GM10847 (cell line): ENCODE data around the gene TSN.

Experiments used
- POLR2A ChIP-seq: IDR thresholded peaks from 2 replicates; pipeline ENCODE4 v1.6.1; 2011; ENCODE audit not compliant: insufficient read length; ENCODE audit errors: extremely low read depth

Gene TSN

DNA sequence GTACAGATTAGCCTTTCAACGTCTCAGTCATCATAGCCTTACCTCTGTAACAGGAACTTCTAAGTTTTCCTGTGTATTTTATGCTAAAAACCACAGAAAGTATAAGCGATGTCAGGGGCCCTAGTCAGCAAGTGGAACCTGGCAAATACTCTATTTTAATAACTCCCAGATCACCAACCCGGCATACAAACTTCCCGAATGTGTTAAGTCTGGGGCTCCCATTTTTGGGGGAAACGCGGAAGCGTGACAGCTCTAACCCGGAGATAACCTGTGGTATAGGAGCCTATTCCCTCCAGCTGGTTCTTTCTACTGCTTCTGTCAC, 19.4 kb upstream of the TSN start:
- TF ChIP-seq POLR2A, result no peak

DNA sequence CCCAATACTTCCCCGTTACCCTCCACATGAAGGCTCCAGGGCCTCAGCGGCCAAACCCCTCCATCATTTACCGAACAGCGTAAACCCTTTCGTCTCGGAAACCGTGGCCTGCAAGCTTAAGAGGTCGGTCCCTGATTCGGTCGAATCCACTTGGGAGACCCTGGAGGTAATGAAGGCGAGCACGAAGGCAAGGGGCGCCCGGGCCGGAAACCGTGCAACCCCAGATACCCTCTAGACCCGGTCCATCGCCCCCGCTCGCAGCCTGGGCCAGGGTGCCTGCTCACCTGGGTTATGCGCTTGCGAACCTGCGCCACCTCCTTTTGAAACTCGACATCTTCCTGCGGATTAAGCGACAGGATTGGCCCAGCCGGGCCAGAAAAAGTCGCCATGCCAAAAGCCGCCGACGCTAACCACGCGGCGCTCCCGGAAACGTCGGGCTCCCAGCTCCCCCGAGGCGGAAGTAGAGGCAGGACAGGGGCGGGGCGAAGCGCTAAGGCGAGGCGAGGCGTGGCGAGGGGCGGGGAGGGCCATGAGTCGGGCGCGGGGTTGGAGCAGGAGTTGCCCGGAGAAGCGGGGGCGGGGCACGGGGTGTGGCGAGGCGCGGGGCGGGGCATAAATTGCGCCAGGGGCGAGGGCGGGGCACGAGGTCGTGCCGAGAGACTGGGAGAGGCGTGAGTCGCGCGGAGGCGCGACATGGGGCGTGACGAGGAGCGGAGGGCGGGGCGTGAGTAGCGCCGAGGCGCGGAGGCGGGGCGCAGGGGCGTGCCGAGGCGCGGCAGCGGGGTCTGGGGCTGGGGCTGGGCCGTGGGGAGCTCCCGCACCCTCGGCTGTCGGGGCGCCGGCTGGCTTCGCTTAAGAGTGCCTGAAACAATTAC, 18.8 kb upstream of the TSN start, which contains the start of gene NIFK:
NIFK (minus strand) TSS at position 414 of the 875 bp plus-strand sequence; CDS start at position 389, 25 bp downstream.
- TF ChIP-seq POLR2A, result peak; percentile 65

DNA sequence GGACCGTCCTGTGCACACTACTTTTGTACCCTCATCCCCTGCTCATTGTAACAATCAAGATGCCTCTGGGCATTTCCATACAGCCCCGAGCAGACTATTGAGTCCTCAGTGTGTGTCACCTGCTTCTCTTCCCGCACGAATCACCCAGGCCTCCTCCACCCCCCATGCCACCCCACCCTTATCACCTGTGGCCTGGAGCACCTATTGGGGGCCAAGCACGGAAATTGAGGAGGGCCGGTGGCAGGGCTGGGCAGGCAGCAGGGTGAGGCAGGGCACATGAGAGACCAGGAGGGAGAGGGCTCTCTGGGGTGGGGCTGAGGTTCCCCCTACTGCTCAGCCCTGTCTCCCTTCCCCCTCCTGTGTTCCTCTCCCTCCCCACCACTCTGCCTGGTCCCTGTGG, 14.5 kb upstream of the TSN start:
- TF ChIP-seq POLR2A, result no peak

DNA sequence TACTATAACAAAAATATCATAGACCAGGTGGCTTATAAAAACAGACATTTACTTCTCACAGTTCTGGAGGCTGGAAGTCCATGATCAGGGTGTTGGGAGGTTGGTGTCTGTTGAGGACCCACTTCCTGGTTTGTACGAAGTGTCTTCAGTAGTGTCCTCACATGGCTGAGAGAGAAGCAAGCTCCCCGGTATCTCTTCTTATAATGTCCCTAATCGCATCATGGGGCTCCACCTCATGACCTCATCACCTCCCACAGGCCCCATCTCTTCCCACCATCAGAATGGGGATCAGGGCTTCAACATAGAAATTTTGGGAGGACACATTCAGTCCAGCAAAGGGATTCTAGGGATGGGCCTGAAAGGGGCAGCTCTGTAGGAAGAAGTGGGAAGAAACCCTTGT, 14.0 kb upstream of the TSN start:
- TF ChIP-seq POLR2A, result no peak

DNA sequence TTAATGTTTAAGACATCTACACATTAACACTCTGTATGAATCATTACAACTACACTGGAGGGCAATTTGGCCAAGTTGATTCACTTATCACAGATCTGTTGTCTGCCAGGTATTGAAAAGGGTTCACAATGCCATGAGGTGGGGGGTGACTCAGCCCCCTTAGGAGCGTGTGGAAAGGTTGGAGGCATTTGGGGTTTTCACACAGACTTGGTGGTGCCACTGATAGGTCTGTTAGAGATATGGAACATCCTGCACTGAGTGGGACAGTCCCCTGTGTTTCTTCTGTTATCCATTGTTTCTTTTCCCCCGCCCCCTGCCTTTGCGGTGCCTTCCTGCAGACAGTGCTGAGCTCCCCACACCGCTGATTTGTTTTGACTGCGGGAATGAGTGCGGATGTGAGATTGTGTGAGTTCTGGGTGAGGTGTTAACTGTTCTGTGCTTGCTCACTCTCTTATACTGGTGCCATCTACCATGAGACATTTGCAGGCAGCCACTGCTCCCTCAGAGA, 9.3 kb upstream of the TSN start:
- TF ChIP-seq POLR2A, result no peak

DNA sequence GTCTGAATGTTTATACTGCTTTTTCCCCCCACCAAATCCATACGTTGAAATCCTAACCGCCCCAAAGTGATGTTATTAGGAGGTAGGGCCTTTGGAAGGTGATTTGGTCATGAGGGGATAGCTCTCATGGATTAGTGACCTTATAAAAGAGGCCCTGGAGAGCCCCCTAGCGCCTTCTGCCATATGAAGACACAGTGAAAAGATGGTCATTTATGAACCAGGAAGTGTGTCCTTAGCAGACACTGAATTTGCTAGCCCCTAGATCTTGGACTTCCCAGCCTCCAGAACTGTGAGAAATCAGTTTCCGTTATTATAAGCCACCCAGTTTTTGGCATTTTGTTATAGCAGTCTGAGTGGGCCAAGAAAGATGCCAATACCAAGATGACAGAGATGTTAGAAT, 7.2 kb upstream of the TSN start:
- no peak for TF ChIP-seq POLR2A

DNA sequence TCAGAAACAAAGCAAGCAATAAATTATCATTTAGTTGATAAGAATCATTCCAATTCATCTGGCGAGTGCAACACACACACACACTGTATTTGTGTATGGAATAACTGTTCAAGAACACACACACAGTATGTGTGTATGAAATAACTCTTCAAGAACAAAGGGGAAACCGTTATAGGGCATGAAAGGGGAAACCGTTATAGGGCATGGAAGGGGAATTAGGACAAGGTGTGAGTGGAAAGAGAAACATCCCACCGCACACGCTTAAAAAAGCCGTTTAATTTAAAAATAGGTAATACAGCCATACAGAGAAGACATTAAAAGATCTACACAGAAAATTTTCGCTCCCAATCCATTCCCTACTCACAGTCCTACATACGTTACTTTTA, 607 bp upstream of the TSN start:
- no peak for TF ChIP-seq POLR2A

DNA sequence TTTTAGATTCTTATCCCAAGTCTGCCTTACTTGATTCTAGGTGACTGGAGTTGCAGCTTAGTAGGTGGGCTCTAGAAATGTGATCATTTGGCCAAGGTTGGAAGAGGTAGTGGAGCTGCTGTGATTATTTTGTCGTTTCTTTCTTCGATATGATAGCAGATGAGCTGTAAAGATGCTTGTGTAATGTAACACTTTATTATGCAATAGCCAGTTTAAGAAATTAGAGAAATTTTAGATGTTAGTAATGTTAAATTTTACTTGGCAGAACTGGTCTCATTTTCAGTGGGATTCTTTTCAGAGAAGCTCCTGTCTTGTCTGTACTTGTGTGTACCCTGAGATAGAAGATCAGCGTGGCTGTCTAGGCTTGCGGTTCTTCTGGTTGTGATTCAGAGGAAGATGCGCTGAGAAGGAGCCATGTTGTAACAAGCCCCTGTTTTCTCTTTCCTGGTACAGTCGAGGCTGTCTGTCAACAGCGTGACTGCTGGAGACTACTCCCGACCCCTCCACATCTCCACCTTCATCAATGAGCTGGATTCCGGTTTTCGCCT, 9.3 kb downstream of the TSN start:
- no peak for TF ChIP-seq POLR2A

DNA sequence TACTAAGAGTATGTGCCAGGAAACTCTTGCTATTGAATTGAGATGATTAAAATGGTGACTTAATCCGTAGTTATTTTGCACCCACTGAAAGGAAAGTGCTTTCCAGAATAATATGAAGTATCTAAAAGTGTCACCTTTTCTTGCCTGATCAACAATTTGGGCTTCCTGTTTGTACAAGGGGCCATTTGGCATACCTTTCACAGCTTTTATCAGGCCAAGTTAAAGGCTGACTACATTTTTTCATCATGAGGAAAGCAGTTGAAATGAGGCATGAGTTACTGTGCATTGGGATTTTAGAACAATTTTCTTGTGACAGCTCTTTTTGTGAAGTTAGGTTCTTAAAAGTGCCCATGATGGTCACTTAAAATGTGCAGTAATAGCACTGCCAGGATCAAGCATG, 11.2 kb downstream of the TSN start:
- TF ChIP-seq POLR2A, result no peak

DNA sequence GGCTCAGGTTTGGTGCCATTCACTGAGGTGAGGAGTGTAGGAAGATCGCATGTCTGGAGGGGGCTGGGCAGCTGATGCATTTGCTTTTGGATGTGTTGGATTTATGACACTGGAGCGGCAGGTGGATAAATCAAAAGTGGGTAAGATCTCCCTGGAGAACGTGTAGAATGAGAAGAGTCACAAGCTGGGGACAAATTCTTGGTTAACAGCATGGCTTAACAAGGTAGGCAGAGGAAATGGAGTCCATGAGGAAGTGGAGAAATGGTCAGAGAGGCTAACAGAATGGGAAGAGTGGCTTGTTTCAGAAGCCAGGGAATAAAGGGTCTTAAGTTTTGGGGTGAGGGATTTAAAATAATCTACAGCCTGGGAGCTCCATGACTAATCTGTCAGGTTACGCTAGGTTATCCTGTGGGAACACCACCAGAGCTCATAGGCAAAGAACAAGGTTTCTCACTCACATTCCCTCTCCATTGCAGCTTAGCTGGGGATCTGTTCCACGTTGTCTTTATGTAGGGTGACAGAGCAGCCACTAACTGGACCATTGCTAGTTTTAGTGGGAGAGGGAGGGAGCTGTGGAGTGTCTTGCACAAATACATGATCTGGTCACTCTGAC, 12.8 kb downstream of the TSN start:
- no peak for TF ChIP-seq POLR2A

DNA sequence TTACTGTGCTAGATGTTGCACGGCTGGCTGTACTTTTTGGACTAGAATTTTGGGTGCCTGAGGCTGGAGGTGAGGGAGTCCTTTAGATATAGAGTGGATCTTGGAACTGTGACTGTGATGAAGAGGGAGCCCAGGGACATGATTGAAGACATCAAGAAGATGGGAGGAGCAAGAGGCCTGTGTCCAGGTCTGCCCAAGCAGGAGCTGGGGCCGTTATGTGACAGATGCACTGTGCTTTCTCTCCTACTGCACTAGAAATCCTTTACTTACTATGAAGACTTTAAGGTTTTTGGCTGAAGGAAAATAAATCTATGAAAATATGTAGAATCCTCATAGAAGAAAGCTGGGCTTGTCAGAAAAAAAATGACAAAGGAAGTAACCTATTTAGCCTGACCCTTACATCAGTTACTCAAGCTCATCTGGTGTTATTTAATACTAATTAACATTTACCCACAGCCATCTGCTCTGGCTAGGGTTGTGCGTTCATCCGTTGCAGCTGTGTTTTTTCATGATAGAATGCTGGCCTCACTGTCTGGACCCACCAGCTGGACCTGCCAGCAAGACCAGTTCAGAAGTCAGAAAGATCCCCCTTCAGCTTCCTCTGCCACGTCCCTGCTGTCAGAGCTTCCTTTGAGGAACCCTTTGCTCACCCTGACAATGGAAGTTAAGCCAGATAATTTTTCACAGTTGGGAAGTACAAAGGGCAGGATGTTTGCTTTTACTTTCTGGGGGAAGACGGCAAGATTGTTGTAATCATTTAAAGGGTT, 16.7 kb downstream of the TSN start:
- TF ChIP-seq POLR2A, result no peak

DNA sequence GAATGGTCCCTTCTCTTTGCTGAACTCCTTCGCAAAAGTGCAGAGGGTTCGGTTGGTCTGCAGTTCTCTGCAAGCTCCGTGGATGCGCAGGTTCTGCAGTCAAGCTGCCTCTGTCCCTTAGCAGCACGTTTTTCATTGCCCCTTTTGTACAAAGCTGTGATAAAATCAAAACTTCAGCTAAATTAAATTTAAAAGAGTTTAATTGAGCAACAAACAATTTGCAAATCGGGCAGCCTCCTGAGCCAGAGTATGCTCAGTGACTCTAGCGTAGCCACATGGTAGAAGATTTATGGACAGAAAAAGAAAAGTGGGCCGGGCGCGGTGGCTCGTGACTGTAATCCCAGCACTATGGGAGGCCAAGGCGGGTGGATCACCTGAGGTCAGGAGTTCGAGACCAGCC, 18.8 kb downstream of the TSN start:
- no peak for TF ChIP-seq POLR2A

DNA sequence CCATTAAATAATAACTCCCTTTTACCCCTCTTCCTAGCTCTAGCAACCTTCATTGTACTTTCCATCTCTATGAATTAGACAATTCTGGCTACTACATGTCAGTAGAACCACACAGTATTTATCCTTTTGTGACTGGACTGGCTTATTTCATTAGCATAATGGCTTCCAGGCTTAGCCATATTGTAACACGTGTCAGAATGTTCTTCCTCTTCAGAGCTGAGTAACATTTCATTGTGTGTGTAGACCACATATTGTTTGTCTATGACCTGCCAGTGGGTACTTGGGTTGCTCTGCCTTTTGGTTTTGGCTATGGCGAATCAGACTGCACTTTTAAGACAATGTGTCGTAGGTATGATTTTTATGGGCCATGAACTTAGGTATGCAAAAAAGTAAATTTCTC, 20.9 kb downstream of the TSN start:
- no peak for TF ChIP-seq POLR2A

DNA sequence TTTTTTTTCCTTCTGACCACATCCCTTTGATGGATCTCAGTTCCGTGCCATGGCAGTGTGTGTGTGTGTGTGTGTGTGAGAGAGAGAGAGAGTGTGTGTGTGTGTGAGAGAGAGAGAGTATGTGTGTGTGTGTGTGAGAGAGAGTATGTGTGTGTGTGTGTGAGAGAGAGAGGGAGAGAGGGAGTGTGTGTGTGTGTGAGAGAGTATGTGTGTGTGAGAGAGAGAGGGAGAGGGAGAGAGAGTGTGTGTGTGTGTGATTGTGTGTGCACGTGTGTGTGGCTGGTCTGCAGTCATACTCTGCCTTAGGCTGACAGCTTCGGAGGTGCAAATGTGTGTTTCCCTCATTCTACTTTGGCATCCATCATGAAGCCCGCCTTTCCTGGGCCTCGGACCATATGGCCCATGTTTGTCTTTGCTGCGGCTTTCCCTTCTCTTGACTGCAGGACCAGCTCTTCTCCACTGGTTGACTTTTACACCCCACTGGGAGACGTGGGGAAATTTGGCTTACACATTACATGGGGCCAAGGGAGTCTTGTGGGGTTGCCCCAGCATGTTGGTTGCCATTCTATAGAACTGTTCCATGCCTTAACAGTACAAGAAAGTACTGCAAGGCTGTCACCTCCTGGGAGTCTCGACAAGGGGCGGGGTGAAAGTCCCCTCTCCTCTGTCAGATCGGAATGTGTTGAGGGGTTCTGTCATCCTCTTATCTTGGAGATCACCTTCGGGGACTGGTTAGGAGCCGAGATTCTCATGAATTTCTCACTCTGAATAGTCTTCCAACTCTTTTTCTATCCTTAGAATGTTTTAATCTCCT, 21.6 kb downstream of the TSN start:
- no peak for TF ChIP-seq POLR2A

DNA sequence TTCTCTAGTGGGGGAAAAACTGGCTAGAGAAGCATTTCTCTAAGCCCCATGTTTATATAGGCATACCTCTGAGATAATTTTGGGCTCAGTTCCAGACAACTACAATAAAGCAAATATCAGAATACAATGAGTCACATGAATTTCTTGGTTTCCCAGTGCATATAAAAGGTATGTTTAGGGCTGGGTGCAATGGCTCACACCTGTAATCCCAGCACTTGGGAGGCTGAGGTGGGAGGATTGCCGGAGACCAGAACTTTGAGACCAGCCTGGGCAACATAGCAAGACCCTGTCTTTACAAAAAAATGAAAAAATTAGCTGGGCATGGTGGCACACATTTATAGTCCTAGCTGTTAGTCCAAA, 22.2 kb downstream of the TSN start:
- no peak for TF ChIP-seq POLR2A

DNA sequence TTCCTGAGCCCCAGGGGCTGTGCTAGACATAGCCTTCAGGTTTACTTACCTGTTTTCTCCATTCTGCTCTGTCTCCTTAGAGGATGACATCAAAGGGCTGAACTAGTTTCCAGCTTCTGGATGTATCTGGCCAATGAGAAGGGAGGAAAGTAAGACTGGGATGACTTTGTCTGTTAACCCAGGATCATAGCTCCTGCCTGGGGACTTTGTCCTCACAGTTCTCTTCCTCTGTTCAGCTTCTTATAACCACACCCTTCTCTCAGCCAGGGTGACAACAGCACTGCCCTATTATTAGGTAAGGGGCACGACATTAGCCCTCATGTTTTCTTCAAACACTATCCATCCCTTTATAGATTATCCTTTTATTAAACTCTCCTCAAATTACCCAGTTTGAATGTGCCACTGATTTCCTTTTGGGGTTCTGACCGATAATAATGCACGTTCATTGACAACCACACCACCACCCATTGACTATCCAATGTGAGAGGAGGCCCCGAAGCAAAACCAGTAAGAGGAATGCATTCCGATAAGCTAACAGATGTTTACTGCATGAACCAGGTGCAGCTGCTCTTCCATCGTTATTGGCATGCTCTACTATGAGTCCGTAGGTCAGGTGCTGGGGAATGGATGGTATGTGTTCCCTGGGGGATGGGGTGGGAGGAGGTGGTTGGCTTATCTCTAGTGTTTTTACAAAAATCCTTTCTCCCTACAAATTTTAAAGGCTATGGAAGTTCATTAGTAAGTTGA, 23.5 kb downstream of the TSN start:
- no peak for TF ChIP-seq POLR2A
